Prostate gland (tissue), 2 donors: ENCODE data around the gene WDR72.

ENCODE experiments used
- CTCF ChIP-seq, 4 experiments: fragments of 200-600 bp in 2 of 4; fragments of 450-650 bp in 2 of 4; sonication (generic) in 2 of 4; IDR thresholded peaks; 1 replicate in 3 of 4; 2 replicates in 1 of 4; pipeline ENCODE4 v1.5.1; 2016 to 2019; ENCODE audit warnings: antibody characterized with exemption in 4 of 4, mild to moderate bottlenecking in 2 of 4, moderate library complexity in 2 of 4
- POLR2AphosphoS5 ChIP-seq: sonication (generic); formaldehyde crosslinking; IDR thresholded peaks from one replicate; pipeline ENCODE4 v1.6.1; 2017; ENCODE audit warnings: antibody characterized with exemption

DNA sequence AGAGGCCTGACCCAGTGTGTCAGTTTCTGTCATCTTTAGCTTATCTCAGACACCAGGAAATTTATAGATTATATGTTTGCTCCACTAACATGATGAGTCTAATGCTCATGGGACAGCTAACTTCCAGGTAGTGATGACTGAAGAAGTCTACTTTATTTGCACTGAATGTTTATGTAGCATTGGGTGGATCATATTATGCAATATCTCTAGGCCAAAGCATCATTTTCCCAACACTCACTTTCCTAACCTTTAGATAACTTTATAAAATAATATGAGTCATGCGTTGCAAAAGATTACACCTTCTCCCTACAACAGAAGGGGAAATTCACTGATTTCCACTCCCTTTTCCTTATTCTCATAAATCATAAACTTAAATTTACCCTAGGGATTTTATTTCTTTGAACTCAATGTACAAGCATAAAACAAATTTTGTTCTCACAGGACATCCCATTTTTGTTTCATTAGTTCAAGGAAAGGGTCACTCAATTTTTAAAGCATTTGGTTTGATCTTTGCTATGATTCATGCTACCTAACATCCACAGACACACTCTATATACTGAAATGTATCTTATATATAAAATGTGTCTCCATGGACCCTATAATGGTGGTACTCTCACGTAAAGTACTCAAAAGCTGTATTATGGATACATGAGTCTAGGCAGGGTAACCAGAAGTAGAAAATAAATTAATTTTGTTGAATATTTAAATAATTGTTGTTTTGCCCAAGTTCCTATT, 225.2 kb downstream of the WDR72 start:
- TF ChIP-seq POLR2AphosphoS5 (no peak), CTCF (IDR thresholded peaks at IDR 0.05) (no peak)
